Psoas muscle (tissue), 8 donors: ENCODE results near the gene ACOXL. TPM values are rescaled to one million over a fixed set of nuclear protein-coding genes. Genes with fewer than 3 reads are reported as not detected.

ENCODE experiments used
- ATAC-seq, 4 donors: fragments of 200-7000 bp; cut with Tn5 transposase; one replicate each; pipeline ENCODE4 v1.9.1; 2020; ENCODE audit warnings: moderate library complexity in 3 of 4, mild to moderate bottlenecking in 2 of 4
- DNase-seq, 2 donors: peaks; one replicate each; pipeline ENCODE4 v3.0.0-alpha.2; 2020
- H3K27ac ChIP-seq: fragments of 200-600 bp; one replicate; pipeline ENCODE4 v1.8.0; 2022
- H3K27me3 ChIP-seq, 3 donors: fragments of 200-600 bp in 1 of 3; one replicate each; pipeline versions ENCODE4 v1.6.1 to v1.8.0; 2013 to 2022; ENCODE audit warnings: low read length in 2 of 3, mild to moderate bottlenecking in 2 of 3, moderate library complexity in 1 of 3; ENCODE audit not compliant: insufficient read depth in 3 of 3
- H3K36me3 ChIP-seq, 2 donors: fragments of 200-600 bp in 1 of 2; one replicate each; pipeline versions ENCODE4 v1.6.1 to v1.8.0; 2013 to 2022; ENCODE audit warnings: low read depth in 1 of 2, mild to moderate bottlenecking in 1 of 2, moderate library complexity in 1 of 2; ENCODE audit not compliant: insufficient read depth in 1 of 2
- H3K4me1 ChIP-seq: fragments of 200-600 bp; one replicate; pipeline ENCODE4 v1.8.0; 2022
- H3K4me3 ChIP-seq: fragments of 200-600 bp; one replicate; pipeline ENCODE4 v1.8.0; 2022; ENCODE audit warnings: mild to moderate bottlenecking
- H3K9me3 ChIP-seq: fragments of 200-600 bp; one replicate; pipeline ENCODE4 v1.8.0; 2022
- WGBS, 3 donors: extraction: QIAGEN DNeasy Blood & Tissue Kit; methylation state at CpG; one replicate each; pipeline versions ENCODE4 v1.1.6 to v1.1.7; 2013; 5-methylcytosine and 5-hydroxymethylcytosine counted together
- intact Hi-C, 2 donors: fragments of 100-400 bp; cut with DNase I; formaldehyde crosslinking; loops; one replicate each; pipeline versions ENCODE4 v1.11.0 to v1.14.2; 2022
- polyA plus RNA-seq, 3 donors: library from polyadenylated mRNA; stranded (reverse); fragments of 200-250 nt; gene quantifications; one replicate each; pipeline ENCODE4 v1.2.3, GENCODE V29; 2013
- total RNA-seq, 4 donors: library from RNA; stranded (reverse); fragmentation: NEBNext Ultra II Directional in 2 of 4; extraction: Animal tissue kit (Norgen Biotek cat#: 25700) in 2 of 4; gene quantifications; one replicate each; pipeline versions ENCODE4 v1.2.1 to v1.2.4, GENCODE V29; 2021 to 2023
- TF ChIP-seq, protein P1 (sequence below): fragments of 200-600 bp; IDR thresholded peaks from one replicate; pipeline ENCODE4 v1.8.0; 2022; ENCODE audit warnings: antibody characterized with exemption
- donor health status: healthy with polysubstance abuse.
- donor health status: DM: no; HTN: no; CAD: no; lungs with moderate emphysema.
- donor health status: Bipolar disorder and iron deficiency.
- donor health status: healthy.
- donor health status: DM: yes; HTN: yes; CAD: no.
- donor health status: DM: no; HTN: no; CAD: no.
- donor health status: DM: no; HTN: no; CAD: no.
- donor health status: DM: yes; HTN: yes; CAD: no.

Gene ACOXL
- total and polyA plus RNA-seq, 7 donors, result 0.01 TPM; not detected in 6

DNA sequence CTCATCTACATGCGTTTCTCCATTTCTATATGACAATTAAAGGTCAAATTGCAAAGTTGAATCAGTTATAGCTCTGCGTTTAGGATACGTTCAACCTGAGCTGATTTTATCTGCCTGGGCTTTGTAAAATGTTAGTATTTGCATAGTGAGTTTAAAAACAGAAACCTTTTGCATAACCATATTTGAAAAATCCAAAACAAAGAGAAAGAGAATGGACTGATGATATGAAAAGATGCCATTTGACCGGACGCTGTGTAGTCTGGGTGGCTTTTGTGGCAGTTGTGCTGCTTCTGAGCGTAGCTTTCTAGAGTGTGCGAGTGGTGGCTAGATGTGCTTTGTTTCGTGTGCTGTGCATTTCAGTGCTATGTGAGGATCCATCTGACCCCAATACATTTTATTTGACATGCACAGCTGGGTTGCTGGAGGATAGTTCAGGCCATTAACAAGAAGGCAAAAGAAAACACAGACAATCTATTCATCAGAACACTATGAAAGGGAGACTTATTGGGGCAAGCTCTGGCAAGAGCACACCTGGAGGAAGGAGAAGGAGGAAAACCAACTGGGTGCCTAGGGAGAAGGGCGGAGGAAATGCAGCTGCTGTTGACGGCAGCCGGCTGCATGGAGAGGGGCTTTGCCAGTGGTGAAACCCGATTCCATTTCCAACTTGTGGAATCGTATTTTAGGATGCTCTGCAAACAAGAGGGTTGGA is 126.8 kb downstream of the ACOXL start:
- intact Hi-C loops, result no loop called here
- ATAC-seq (no peak), DNase-seq (no peak)
- TF ChIP-seq, protein P1, sequence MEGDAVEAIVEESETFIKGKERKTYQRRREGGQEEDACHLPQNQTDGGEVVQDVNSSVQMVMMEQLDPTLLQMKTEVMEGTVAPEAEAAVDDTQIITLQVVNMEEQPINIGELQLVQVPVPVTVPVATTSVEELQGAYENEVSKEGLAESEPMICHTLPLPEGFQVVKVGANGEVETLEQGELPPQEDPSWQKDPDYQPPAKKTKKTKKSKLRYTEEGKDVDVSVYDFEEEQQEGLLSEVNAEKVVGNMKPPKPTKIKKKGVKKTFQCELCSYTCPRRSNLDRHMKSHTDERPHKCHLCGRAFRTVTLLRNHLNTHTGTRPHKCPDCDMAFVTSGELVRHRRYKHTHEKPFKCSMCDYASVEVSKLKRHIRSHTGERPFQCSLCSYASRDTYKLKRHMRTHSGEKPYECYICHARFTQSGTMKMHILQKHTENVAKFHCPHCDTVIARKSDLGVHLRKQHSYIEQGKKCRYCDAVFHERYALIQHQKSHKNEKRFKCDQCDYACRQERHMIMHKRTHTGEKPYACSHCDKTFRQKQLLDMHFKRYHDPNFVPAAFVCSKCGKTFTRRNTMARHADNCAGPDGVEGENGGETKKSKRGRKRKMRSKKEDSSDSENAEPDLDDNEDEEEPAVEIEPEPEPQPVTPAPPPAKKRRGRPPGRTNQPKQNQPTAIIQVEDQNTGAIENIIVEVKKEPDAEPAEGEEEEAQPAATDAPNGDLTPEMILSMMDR, result no peak
- 34 to 38% (median 38%) methylated on average over 13 of the region's 13 CpGs for WGBS, 3 donors
- no peak overlapping the region for H3K4me3 ChIP-seq
- H3K27ac ChIP-seq, result no peak overlapping the region
- H3K27me3 ChIP-seq, result peaks cover 0 to 25% (median 0%) of the 10 kb centered on the region in 3 donors
- no peaks in the 10 kb centered on the region for H3K36me3 ChIP-seq
- H3K9me3 ChIP-seq, result no peaks in the 10 kb centered on the region
- H3K4me1 ChIP-seq, result no peaks in the 10 kb centered on the region

DNA sequence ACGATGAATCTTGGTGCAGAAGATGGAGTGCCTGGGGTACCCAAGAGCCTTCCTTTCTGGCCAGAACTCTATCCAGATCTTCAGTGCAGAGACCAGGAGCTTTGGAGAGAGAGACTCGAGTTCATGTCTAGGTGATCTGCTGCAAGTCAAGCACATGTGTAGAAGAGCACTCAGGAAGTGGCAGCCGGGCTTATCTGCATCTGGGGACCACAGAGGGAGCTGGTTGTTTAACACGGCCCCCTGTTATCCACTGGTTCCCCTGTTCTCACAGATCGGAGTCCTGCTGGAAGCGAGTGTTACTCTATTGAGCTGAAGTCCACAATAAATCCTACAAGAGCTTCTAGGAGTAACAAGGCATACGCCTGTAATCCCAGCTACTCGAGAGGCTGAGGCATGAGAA is 128.3 kb downstream of the ACOXL start:
- H3K9me3 ChIP-seq, result no peaks in the 10 kb centered on the region
- no peaks in the 10 kb centered on the region for H3K4me1 ChIP-seq
- ATAC-seq (no peak), DNase-seq (no peak)
- no peak overlapping the region for H3K27ac ChIP-seq
- H3K36me3 ChIP-seq, result no peaks in the 10 kb centered on the region
- no peak overlapping the region for H3K4me3 ChIP-seq
- TF ChIP-seq, protein P1, result no peak
- intact Hi-C loops, result no loop called here
- peaks cover 0 to 25% (median 0%) of the 10 kb centered on the region in 3 donors for H3K27me3 ChIP-seq
- 86 to 88% (median 88%) methylated on average over 8 of the region's 8 CpGs for WGBS, 3 donors

DNA sequence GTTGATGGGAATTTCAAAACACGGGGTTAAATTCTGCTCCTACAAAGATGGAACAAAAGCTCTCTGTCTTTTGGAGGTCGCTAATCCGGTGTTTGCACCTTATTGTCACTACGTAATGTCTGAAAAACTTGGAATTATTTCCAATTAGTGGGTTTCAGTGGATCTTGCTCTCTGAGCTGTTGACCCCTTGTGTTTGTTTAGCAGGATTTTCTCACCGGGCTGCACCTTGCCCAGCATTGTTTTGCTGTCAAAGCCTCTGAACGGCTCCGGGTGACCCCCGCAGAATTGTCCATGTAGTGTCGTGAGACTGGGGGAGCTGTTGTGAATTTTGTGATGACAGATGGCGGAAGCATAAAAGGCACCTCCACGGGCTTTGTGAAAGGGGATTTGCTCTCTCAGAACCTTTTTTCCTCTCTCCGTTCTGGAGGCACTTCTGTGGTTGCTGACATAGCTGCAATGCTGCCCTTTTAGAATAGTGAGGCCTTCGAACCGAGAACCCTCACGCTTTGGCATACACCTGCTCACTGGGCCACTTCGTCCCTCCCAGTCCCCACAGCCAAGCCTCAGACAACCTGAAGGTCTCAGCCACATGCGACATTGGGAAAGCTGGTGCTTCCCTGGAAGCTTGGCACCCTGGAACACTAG is 129.4 kb downstream of the ACOXL start:
- 78 to 82% (median 82%) methylated on average over 17 of the region's 17 CpGs for WGBS, 3 donors
- H3K36me3 ChIP-seq, result no peaks in the 10 kb centered on the region
- TF ChIP-seq, protein P1, result no peak
- no peak overlapping the region for H3K4me3 ChIP-seq
- ATAC-seq, result no peak
- intact Hi-C loops, result no loop called here
- DNase-seq, result no peak
- H3K27me3 ChIP-seq, result peaks cover 0 to 25% (median 0%) of the 10 kb centered on the region in 3 donors
- no peaks in the 10 kb centered on the region for H3K9me3 ChIP-seq
- H3K27ac ChIP-seq, result no peak overlapping the region
- H3K4me1 ChIP-seq, result no peaks in the 10 kb centered on the region

DNA sequence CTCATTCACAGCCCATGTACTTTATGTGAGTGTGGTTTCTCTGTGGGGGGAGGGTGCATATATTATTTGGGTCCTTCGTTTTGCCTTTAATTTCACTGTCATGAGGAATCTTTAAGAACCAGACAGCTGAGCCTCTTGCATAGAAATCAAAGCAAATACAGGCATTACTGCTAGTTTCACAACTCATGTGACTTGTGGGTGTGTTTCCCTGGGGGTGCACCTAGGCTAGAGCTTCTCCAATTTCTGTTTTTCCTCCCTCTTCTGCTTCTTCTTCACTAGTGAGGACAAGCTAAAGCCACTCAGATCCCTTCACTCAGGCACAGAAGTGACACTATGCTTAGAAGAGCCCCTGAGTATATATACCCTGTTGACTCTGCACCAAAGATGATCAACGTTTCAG is 131.4 kb downstream of the ACOXL start:
- intact Hi-C loops, result no loop called here
- Histone ChIP-seq H3K4me1 (no peaks in the 10 kb centered on the region), H3K4me3 (no peak overlapping the region), H3K27ac (no peak overlapping the region), H3K36me3 (no peaks in the 10 kb centered on the region), H3K27me3 (peaks cover 0 to 21% (median 0%) of the 10 kb centered on the region in 3 donors), H3K9me3 (no peaks in the 10 kb centered on the region)
- WGBS, 3 donors, result 79 to 80% (median 80%) methylated on average over 2 of the region's 2 CpGs
- no peak for ATAC-seq
- TF ChIP-seq, protein P1, result no peak
- DNase-seq, result no peak
